HepG2 (cell line): ENCODE measurements around the gene FBXW2. TPM values are rescaled to one million over a fixed set of nuclear protein-coding genes. Genes with fewer than 3 reads are reported as not detected.
A peak's percentile ranks its signal among the peaks of the same experiment; 100 is the strongest.

ENCODE experiments used
- CBX5 ChIP-seq: sonication (generic); formaldehyde crosslinking; IDR thresholded peaks from 2 replicates; pipeline ENCODE4 v1.4.0; 2020; ENCODE audit warnings: missing genetic modification reagents, borderline replicate concordance
- ETV5 ChIP-seq: IDR thresholded peaks from 2 replicates; pipeline ENCODE4 v1.6.1; 2018; ENCODE audit warnings: missing biosample characterization, missing genetic modification reagents, inconsistent platforms, borderline replicate concordance
- FIP1L1 ChIP-seq: fragments of 200-400 bp; formaldehyde crosslinking; IDR thresholded peaks from 2 replicates; pipeline ENCODE4 v1.6.1; 2018; ENCODE audit warnings: low read depth, mild to moderate bottlenecking, low read length, moderate library complexity, borderline replicate concordance; ENCODE audit not compliant: insufficient read depth
- FOXC1 ChIP-seq: sonication (generic); formaldehyde crosslinking; IDR thresholded peaks from 2 replicates; pipeline ENCODE4 v1.8.0; 2022; ENCODE audit warnings: mild to moderate bottlenecking, missing genetic modification reagents, borderline replicate concordance
- FOXK1 ChIP-seq: sonication (generic); formaldehyde crosslinking; IDR thresholded peaks from 2 replicates; pipeline ENCODE4 v1.4.0; 2020; ENCODE audit warnings: low read depth, missing genetic modification reagents, borderline replicate concordance
- MED8 ChIP-seq: sonication (generic); formaldehyde crosslinking; IDR thresholded peaks from 2 replicates; pipeline ENCODE4 v1.8.1; 2023; ENCODE audit warnings: mild to moderate bottlenecking, missing genetic modification reagents; ENCODE audit not compliant: insufficient replicate concordance
- NR3C1 ChIP-seq: sonication (generic); formaldehyde crosslinking; IDR thresholded peaks from 2 replicates; pipeline ENCODE4 v1.4.0; 2020; ENCODE audit warnings: missing genetic modification reagents
- SSRP1 ChIP-seq: IDR thresholded peaks from 2 replicates; pipeline ENCODE4 v1.6.1; 2016; ENCODE audit warnings: control low read depth
- TAF15 ChIP-seq: fragments of 200-400 bp; formaldehyde crosslinking; IDR thresholded peaks from one replicate; pipeline ENCODE4 v1.6.1; 2018; ENCODE audit warnings: mild to moderate bottlenecking, low read depth, low read length; ENCODE audit not compliant: poor library complexity, severe bottlenecking
- YEATS2 ChIP-seq: sonication (generic); formaldehyde crosslinking; IDR thresholded peaks from 2 replicates; pipeline ENCODE4 v1.4.0; 2020; ENCODE audit warnings: missing genetic modification reagents, borderline replicate concordance
- ZBTB8A ChIP-seq: sonication (generic); formaldehyde crosslinking; IDR thresholded peaks from 2 replicates; pipeline ENCODE4 v1.4.0; 2020; ENCODE audit warnings: mild to moderate bottlenecking, low read depth, missing genetic modification reagents, borderline replicate concordance
- ZC3H13 ChIP-seq: sonication (generic); formaldehyde crosslinking; IDR thresholded peaks from 2 replicates; pipeline ENCODE4 v1.8.1; 2023; ENCODE audit warnings: mild to moderate bottlenecking, missing genetic modification reagents, moderate library complexity
- ZNF121 ChIP-seq: sonication (generic); formaldehyde crosslinking; IDR thresholded peaks from 2 replicates; pipeline ENCODE4 v1.5.0; 2020; ENCODE audit warnings: mild to moderate bottlenecking, missing genetic modification reagents
- ZNF296 ChIP-seq: sonication (generic); formaldehyde crosslinking; conservative IDR thresholded peaks from 2 replicates; pipeline ENCODE4 v1.5.0; 2020; ENCODE audit warnings: mild to moderate bottlenecking, missing genetic modification reagents
- ZNF563 ChIP-seq: sonication (generic); formaldehyde crosslinking; IDR thresholded peaks from 2 replicates; pipeline ENCODE4 v1.8.0; 2022; ENCODE audit warnings: mild to moderate bottlenecking, moderate library complexity, missing genetic modification reagents
- ZNF598 ChIP-seq: sonication (generic); formaldehyde crosslinking; IDR thresholded peaks from 2 replicates; pipeline ENCODE4 v1.5.1; 2020; ENCODE audit warnings: mild to moderate bottlenecking, missing genetic modification reagents, borderline replicate concordance
- ZNF7 ChIP-seq: IDR thresholded peaks from 2 replicates; pipeline ENCODE4 v1.6.1; 2016; ENCODE audit warnings: missing biosample characterization, missing genetic modification reagents
- ZNF816 ChIP-seq: sonication (generic); formaldehyde crosslinking; IDR thresholded peaks from 2 replicates; pipeline ENCODE4 v1.8.0; 2022; ENCODE audit warnings: missing genetic modification reagents, mild to moderate bottlenecking, borderline replicate concordance
- polyA plus RNA-seq, 8 experiments: library from polyadenylated mRNA; depleted of rRNA in 3 of 8; stranded (reverse) in 7 of 8; unstranded in 1 of 8; fragments of >200 nt; fragmentation: Illumina TruSeq in 4 of 8; extraction: Trizol in 4 of 8; gene quantifications; 2 replicates each; pipeline versions ENCODE4 v1.2.1 to v1.2.3, GENCODE V29; 2011 to 2016; ENCODE audit warnings: low read depth in 4 of 8, missing spikeins in 1 of 8, mixed read lengths in 1 of 8; ENCODE audit not compliant: insufficient read depth in 1 of 8
- total RNA-seq, 5 experiments: library from RNA; depleted of rRNA; stranded (reverse); fragments of >200 nt; fragmentation: Illumina TruSeq; extraction: Trizol; gene quantifications; 2 replicates each; pipeline ENCODE4 v1.2.3, GENCODE V29; 2016; ENCODE audit warnings: low read depth in 1 of 5
- TF ChIP-seq, protein P1 (sequence below): sonication (generic); IDR thresholded peaks from 2 replicates; pipeline ENCODE4 v1.6.1; 2016; ENCODE audit warnings: low read depth, borderline replicate concordance
- TF ChIP-seq, protein P2 (sequence below): sonication (generic); formaldehyde crosslinking; IDR thresholded peaks from 2 replicates; pipeline ENCODE4 v1.8.0; 2022; ENCODE audit warnings: mild to moderate bottlenecking, missing genetic modification reagents; ENCODE audit not compliant: insufficient replicate concordance
- TF ChIP-seq, protein P3 (sequence below): sonication (generic); formaldehyde crosslinking; IDR thresholded peaks from 2 replicates; pipeline ENCODE4 v1.5.1; 2020; ENCODE audit warnings: missing genetic modification reagents, mild to moderate bottlenecking, borderline replicate concordance
- TF ChIP-seq, protein P4 (sequence below): sonication (generic); formaldehyde crosslinking; IDR thresholded peaks from 2 replicates; pipeline ENCODE4 v1.5.0; 2020; ENCODE audit warnings: mild to moderate bottlenecking, missing genetic modification reagents

FBXW2 gene
- total and polyA plus RNA-seq, 2 of the 13 experiments (the other 11 are each of a cell fraction or from before 2014, with no cell fraction given): 35.4 to 43.1 TPM

DNA sequence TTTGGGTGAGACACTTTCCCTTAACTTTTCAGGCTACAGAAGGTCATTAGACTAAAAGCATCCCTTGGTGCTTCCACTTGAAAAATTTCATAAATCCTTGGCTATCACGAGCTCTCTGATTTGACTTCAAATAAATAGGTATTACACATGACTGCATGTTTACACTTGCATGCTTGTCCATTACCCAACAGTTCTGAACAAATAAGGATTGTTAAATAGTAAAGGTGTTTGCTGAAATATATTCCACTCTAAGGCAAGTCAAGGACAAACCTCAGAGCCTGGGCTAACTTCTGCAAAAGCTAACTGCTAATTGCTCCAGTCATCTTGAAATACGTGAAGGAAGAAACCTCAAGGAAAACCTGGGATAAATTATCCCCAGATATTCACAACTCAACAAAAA is 14.5 kb downstream of the FBXW2 start (continued):
- TF ChIP-seq ZNF598 (CRISPR knock-in tag) (no peak), TAF15 (no peak), MED8 (no peak), CBX5 (CRISPR knock-in tag) (no peak), ZNF816 (CRISPR knock-in tag) (no peak), ZNF563 (CRISPR knock-in tag) (no peak), ZNF121 (CRISPR knock-in tag) (peak; percentile 9; the same call in 1 of the 2 replicates), FIP1L1 (no peak), ZBTB8A (CRISPR knock-in tag) (no peak), ZNF7 (CRISPR knock-in tag) (no peak), FOXK1 (CRISPR knock-in tag) (peak; percentile 88), ZNF296 (CRISPR knock-in tag) (no peak), FOXC1 (CRISPR knock-in tag) (no peak), SSRP1 (CRISPR knock-in tag) (no peak), YEATS2 (CRISPR knock-in tag) (peak; percentile 26; the same call in 1 of the 2 replicates), ETV5 (no peak), NR3C1 (no peak), ZC3H13 (no peak)
- TF ChIP-seq, protein P1, sequence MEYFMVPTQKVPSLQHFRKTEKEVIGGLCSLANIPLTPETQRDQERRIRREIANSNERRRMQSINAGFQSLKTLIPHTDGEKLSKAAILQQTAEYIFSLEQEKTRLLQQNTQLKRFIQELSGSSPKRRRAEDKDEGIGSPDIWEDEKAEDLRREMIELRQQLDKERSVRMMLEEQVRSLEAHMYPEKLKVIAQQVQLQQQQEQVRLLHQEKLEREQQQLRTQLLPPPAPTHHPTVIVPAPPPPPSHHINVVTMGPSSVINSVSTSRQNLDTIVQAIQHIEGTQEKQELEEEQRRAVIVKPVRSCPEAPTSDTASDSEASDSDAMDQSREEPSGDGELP: 0 out of 2 replicates have a peak, but pooled peaks have one; percentile 30
- TF ChIP-seq, protein P2, sequence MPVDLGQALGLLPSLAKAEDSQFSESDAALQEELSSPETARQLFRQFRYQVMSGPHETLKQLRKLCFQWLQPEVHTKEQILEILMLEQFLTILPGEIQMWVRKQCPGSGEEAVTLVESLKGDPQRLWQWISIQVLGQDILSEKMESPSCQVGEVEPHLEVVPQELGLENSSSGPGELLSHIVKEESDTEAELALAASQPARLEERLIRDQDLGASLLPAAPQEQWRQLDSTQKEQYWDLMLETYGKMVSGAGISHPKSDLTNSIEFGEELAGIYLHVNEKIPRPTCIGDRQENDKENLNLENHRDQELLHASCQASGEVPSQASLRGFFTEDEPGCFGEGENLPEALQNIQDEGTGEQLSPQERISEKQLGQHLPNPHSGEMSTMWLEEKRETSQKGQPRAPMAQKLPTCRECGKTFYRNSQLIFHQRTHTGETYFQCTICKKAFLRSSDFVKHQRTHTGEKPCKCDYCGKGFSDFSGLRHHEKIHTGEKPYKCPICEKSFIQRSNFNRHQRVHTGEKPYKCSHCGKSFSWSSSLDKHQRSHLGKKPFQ (CRISPR knock-in tag): no peak
- TF ChIP-seq, protein P3, sequence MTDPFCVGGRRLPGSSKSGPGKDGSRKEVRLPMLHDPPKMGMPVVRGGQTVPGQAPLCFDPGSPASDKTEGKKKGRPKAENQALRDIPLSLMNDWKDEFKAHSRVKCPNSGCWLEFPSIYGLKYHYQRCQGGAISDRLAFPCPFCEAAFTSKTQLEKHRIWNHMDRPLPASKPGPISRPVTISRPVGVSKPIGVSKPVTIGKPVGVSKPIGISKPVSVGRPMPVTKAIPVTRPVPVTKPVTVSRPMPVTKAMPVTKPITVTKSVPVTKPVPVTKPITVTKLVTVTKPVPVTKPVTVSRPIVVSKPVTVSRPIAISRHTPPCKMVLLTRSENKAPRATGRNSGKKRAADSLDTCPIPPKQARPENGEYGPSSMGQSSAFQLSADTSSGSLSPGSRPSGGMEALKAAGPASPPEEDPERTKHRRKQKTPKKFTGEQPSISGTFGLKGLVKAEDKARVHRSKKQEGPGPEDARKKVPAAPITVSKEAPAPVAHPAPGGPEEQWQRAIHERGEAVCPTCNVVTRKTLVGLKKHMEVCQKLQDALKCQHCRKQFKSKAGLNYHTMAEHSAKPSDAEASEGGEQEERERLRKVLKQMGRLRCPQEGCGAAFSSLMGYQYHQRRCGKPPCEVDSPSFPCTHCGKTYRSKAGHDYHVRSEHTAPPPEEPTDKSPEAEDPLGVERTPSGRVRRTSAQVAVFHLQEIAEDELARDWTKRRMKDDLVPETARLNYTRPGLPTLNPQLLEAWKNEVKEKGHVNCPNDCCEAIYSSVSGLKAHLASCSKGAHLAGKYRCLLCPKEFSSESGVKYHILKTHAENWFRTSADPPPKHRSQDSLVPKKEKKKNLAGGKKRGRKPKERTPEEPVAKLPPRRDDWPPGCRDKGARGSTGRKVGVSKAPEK: no peak
- TF ChIP-seq, protein P4, sequence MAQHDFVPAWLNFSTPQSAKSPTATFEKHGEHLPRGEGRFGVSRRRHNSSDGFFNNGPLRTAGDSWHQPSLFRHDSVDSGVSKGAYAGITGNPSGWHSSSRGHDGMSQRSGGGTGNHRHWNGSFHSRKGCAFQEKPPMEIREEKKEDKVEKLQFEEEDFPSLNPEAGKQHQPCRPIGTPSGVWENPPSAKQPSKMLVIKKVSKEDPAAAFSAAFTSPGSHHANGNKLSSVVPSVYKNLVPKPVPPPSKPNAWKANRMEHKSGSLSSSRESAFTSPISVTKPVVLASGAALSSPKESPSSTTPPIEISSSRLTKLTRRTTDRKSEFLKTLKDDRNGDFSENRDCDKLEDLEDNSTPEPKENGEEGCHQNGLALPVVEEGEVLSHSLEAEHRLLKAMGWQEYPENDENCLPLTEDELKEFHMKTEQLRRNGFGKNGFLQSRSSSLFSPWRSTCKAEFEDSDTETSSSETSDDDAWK (CRISPR knock-in tag): no peak
